DND-41 (cell line): Measurements from ENCODE around the gene SIRPA.

ENCODE experiments used
- EZH2 ChIP-seq: IDR thresholded peaks from 3 replicates; pipeline ENCODE4 v1.6.1; 2012; ENCODE audit warnings: borderline replicate concordance, low read depth, mild to moderate bottlenecking, moderate library complexity, low read length, inconsistent platforms; ENCODE audit not compliant: severe bottlenecking
- TF ChIP-seq, protein P1 (sequence below): IDR thresholded peaks from 2 replicates; pipeline ENCODE4 v1.5.1; 2012; ENCODE audit warnings: borderline replicate concordance, low read length, moderate library complexity, mild to moderate bottlenecking; ENCODE audit not compliant: poor library complexity, severe bottlenecking; ENCODE audit errors: extremely low read depth

DNA sequence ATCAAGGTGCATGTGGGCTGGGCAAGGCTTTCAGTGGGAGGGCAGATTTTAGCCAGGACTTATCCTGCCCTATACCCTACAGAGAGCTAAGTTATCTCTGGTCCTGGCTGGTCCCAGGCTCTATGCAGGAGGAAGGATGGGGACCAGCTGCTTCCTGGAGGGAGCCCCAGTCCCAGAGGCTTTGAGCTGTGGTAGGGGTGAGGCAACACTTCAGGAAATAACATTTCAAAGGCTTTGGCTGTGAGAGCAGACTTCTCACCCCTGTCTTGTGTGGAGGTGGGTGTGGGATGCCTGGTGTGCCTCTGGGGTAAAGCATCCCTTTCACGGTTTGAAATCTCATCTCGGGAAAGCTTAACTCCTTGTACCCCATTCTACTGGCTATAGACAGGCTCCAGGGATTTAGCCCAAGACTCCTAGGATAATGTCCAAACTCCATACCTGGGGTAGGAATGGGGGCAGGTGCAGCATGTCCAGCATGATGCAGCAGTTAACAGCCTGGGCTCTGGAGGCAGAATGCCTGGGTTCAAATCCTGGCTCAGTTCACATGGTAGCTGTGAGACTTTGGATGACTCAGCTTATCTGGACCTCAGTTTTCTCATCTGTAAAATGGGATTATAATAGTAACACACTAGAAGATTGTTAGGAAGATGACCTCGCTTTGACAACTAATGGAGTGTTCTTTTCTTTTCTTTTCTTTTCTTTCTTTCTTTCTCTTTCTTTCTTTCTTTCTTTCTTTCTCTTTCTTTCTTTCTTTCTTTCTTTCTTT lies 27.5 kb upstream of the SIRPA start:
- TF ChIP-seq, protein P1, sequence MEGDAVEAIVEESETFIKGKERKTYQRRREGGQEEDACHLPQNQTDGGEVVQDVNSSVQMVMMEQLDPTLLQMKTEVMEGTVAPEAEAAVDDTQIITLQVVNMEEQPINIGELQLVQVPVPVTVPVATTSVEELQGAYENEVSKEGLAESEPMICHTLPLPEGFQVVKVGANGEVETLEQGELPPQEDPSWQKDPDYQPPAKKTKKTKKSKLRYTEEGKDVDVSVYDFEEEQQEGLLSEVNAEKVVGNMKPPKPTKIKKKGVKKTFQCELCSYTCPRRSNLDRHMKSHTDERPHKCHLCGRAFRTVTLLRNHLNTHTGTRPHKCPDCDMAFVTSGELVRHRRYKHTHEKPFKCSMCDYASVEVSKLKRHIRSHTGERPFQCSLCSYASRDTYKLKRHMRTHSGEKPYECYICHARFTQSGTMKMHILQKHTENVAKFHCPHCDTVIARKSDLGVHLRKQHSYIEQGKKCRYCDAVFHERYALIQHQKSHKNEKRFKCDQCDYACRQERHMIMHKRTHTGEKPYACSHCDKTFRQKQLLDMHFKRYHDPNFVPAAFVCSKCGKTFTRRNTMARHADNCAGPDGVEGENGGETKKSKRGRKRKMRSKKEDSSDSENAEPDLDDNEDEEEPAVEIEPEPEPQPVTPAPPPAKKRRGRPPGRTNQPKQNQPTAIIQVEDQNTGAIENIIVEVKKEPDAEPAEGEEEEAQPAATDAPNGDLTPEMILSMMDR = no peak
- no peak for TF ChIP-seq EZH2
